Measurements from ENCODE around the gene PNPLA7. TPM values are rescaled to one million over a fixed set of nuclear protein-coding genes. Genes with fewer than 3 reads are reported as not detected.

The PNPLA7 gene
- total RNA-seq, 1 experiment from 2014 or later: 1.8 TPM

DNA sequence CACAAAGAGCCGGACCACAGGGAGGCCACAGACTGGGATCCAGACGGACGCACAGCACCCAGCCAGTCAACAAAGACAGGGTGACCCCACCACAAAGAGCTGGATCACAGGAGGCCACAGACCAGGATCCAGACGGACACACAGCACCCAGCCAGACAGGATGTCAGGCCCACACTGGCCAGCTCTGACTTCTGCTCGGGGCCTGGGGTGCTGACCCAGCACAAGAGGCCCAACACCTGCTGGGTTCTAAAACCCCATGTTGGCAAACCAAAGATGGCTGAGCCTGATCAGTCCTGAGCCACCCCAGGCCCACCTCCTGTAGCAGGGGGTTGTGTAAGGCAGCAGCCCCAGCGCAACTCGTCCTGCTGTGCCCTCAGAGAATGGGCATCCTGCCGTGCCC lies 33.8 kb upstream of the PNPLA7 start:
- ATAC-seq (no peak), DNase-seq (ENCODE audit: low read depth, low spot score) (no peak)
- H3K79me2 ChIP-seq (ENCODE audit: insufficient read depth, low read length): peaks cover 70% of the 10 kb centered on the region
- TF ChIP-seq EZH2phosphoT487 (IDR thresholded peaks at IDR 0.05; ENCODE audit: borderline replicate concordance) (no peak), ZNF274 (IDR thresholded peaks at IDR 0.05; ENCODE audit: low read depth, low read length) (no peak), SRF (IDR thresholded peaks at IDR 0.05; ENCODE audit: low read depth) (no peak), POLR2A (IDR thresholded peaks at IDR 0.05; ENCODE audit: borderline replicate concordance, extremely low read depth, insufficient read depth, insufficient read length) (no peak), EGR1 (IDR thresholded peaks at IDR 0.05; ENCODE audit: low read depth) (no peak), TCF7L2 (IDR thresholded peaks at IDR 0.05; ENCODE audit: borderline replicate concordance, extremely low read depth, insufficient read depth, insufficient read length) (no peak), CEBPB (IDR thresholded peaks at IDR 0.05; ENCODE audit: low read depth) (no peak), JUND (IDR thresholded peaks at IDR 0.05) (no peak), RAD21 (IDR thresholded peaks at IDR 0.05; ENCODE audit: low read depth) (no peak), FOSL1 (IDR thresholded peaks at IDR 0.05; ENCODE audit: low read depth) (no peak), SP1 (IDR thresholded peaks at IDR 0.05; ENCODE audit: low read depth) (no peak), EZH2 (IDR thresholded peaks at IDR 0.05) (no peak)
- TF ChIP-seq, protein P1, sequence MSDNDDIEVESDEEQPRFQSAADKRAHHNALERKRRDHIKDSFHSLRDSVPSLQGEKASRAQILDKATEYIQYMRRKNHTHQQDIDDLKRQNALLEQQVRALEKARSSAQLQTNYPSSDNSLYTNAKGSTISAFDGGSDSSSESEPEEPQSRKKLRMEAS (IDR thresholded peaks at IDR 0.05): no peak
- TF ChIP-seq, protein P2, sequence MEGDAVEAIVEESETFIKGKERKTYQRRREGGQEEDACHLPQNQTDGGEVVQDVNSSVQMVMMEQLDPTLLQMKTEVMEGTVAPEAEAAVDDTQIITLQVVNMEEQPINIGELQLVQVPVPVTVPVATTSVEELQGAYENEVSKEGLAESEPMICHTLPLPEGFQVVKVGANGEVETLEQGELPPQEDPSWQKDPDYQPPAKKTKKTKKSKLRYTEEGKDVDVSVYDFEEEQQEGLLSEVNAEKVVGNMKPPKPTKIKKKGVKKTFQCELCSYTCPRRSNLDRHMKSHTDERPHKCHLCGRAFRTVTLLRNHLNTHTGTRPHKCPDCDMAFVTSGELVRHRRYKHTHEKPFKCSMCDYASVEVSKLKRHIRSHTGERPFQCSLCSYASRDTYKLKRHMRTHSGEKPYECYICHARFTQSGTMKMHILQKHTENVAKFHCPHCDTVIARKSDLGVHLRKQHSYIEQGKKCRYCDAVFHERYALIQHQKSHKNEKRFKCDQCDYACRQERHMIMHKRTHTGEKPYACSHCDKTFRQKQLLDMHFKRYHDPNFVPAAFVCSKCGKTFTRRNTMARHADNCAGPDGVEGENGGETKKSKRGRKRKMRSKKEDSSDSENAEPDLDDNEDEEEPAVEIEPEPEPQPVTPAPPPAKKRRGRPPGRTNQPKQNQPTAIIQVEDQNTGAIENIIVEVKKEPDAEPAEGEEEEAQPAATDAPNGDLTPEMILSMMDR (IDR thresholded peaks at IDR 0.05 in 2 of 3, conservative IDR thresholded peaks at IDR 0.05 in 1 of 3; ENCODE audit: borderline replicate concordance in 1 of 3, insufficient read depth in 1 of 3, low read depth in 2 of 3, low read length in 2 of 3): no peak
- no peak overlapping the region for H2AFZ ChIP-seq (ENCODE audit: low read depth, low read length, poor library complexity, severe bottlenecking)
- peaks cover 5 to 11% of the 10 kb centered on the region in 2 experiments; a peak in 2 of 4 replicates for H3K4me1 ChIP-seq (ENCODE audit: control insufficient read depth in 1 of 2, insufficient read depth in 2 of 2, low read length in 2 of 2)
- CTCF ChIA-PET: no interaction called here
- RAD21 ChIA-PET (ENCODE audit: low non-redundant PET in 1 of 2, low total read pairs in 2 of 2, uncharacterized antibody in 2 of 2, unreplicated experiment in 2 of 2): no interaction called here
- H3K27me3 ChIP-seq (ENCODE audit: insufficient read depth, low read length): no peaks in the 10 kb centered on the region
- POLR2A ChIA-PET: no interaction called here
- no TSS peak for BruUV-seq (replicated peaks)
- no peaks in the 10 kb centered on the region for H4K20me1 ChIP-seq (ENCODE audit: insufficient read depth)
- H3K9ac ChIP-seq (ENCODE audit: low read length): no peak overlapping the region
- no peak overlapping the region for H3K4me3 ChIP-seq (replicated peaks in 1 of 2; ENCODE audit: low read depth in 1 of 2, low read length in 2 of 2)
- no peak overlapping the region for H3K27ac ChIP-seq (ENCODE audit: low read depth, low read length)
- H3K9me2 ChIP-seq (ENCODE audit: insufficient read depth): no peaks in the 10 kb centered on the region
- H3K36me3 ChIP-seq (ENCODE audit: control insufficient read depth in 1 of 2, insufficient read depth in 2 of 2, low read length in 2 of 2): peaks cover 32 to 70% of the 10 kb centered on the region in 2 experiments; a peak in 3 of 4 replicates
- no peaks in the 10 kb centered on the region for H3K9me3 ChIP-seq (ENCODE audit: control insufficient read depth in 1 of 2, insufficient read depth in 1 of 2, low read depth in 1 of 2, low read length in 2 of 2)
- H3K4me2 ChIP-seq (ENCODE audit: low read length): no peak overlapping the region
- intact Hi-C loops (cut with micrococcal nuclease): no loop called here
